Neutrophil (primary cell): Measurements from ENCODE around the gene BTK.

Experiments used
- H3K27ac ChIP-seq: fragments of 200-600 bp; sonication (generic); 2 replicates; pipeline ENCODE4 v1.5.1; 2016; ENCODE audit warnings: mild to moderate bottlenecking, moderate library complexity
- H3K27me3 ChIP-seq: fragments of 200-600 bp; sonication (generic); 2 replicates; pipeline ENCODE4 v1.6.0; 2016; ENCODE audit warnings: mild to moderate bottlenecking
- H3K36me3 ChIP-seq: fragments of 200-600 bp; sonication (generic); 2 replicates; pipeline ENCODE4 v1.5.1; 2017
- H3K4me1 ChIP-seq, 2 experiments: fragments of 200-600 bp in 1 of 2; sonication (generic) in 1 of 2; 1 replicate in 1 of 2; 2 replicates in 1 of 2; pipeline versions ENCODE4 v1.5.1 to v1.6.1; 2013 to 2016; ENCODE audit warnings: low read depth in 1 of 2, low read length in 1 of 2, mild to moderate bottlenecking in 1 of 2, moderate library complexity in 1 of 2; ENCODE audit not compliant: control insufficient read depth in 1 of 2, insufficient read depth in 1 of 2
- H3K4me3 ChIP-seq, 2 experiments: fragments of 200-600 bp in 1 of 2; sonication (generic) in 1 of 2; 1 replicate in 1 of 2; 2 replicates in 1 of 2; pipeline ENCODE4 v1.5.1; 2013 to 2016; ENCODE audit warnings: low read depth in 1 of 2, low read length in 1 of 2, mild to moderate bottlenecking in 1 of 2, moderate library complexity in 1 of 2
- H3K9me3 ChIP-seq: fragments of 200-600 bp; sonication (generic); 2 replicates; pipeline ENCODE4 v1.5.1; 2016
- TF ChIP-seq, protein P1 (sequence below): fragments of 200-600 bp; sonication (generic); IDR thresholded peaks from 2 replicates; pipeline ENCODE4 v1.5.1; 2016; ENCODE audit warnings: antibody characterized with exemption

The BTK gene

DNA sequence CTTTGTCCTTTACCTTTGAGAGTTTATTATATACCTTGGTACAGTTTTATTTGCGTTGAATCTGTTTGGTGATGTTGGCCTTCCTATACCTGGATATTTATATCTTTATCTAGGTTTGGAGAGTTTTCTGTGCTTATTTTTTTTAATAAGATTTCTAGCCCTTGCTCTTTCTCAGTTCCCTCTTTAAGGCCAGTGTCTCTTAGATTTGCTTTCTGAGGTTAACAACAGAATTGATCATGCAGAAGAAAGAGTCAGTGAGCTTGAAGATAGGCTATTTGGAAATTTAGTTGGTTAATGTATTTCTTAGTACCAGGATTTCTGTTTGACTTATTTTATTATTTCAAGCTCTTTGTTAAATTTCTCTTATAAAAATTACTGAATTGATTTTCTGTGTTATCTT lies 82.2 kb downstream of the BTK start:
- no peaks in the 10 kb centered on the region for H3K4me1 ChIP-seq
- TF ChIP-seq, protein P1, sequence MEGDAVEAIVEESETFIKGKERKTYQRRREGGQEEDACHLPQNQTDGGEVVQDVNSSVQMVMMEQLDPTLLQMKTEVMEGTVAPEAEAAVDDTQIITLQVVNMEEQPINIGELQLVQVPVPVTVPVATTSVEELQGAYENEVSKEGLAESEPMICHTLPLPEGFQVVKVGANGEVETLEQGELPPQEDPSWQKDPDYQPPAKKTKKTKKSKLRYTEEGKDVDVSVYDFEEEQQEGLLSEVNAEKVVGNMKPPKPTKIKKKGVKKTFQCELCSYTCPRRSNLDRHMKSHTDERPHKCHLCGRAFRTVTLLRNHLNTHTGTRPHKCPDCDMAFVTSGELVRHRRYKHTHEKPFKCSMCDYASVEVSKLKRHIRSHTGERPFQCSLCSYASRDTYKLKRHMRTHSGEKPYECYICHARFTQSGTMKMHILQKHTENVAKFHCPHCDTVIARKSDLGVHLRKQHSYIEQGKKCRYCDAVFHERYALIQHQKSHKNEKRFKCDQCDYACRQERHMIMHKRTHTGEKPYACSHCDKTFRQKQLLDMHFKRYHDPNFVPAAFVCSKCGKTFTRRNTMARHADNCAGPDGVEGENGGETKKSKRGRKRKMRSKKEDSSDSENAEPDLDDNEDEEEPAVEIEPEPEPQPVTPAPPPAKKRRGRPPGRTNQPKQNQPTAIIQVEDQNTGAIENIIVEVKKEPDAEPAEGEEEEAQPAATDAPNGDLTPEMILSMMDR: no peak
- H3K9me3 ChIP-seq: no peaks in the 10 kb centered on the region

More for the DNA sequence above, 82.2 kb downstream of the BTK start:
- Histone ChIP-seq H3K27me3 (no peaks in the 10 kb centered on the region), H3K36me3 (no peaks in the 10 kb centered on the region), H3K27ac (no peak overlapping the region), H3K4me3 (no peak overlapping the region)
